ENCODE results near the gene LCP1.

The LCP1 gene

DNA sequence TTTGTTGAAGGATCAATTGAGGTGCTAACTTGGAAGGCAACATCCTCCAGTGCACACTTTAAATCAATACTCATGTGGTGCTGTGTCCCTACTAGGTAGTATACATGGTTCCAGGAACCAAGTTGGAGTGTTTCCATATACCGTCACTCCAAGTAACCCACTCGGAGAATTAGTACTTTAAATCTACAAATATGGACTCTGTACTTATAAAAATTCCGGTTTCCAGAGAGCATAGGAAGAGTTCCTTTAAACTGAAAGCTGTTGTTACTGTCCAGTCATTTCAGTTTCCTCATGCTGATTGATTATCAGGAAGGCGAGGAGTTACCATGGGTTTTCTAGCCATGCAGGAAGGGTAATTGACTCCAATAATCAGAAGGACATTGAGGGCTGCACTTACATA is 84.3 kb downstream of the LCP1 start:
- no peak for DNase-seq (ENCODE audit: low spot score)

DNA sequence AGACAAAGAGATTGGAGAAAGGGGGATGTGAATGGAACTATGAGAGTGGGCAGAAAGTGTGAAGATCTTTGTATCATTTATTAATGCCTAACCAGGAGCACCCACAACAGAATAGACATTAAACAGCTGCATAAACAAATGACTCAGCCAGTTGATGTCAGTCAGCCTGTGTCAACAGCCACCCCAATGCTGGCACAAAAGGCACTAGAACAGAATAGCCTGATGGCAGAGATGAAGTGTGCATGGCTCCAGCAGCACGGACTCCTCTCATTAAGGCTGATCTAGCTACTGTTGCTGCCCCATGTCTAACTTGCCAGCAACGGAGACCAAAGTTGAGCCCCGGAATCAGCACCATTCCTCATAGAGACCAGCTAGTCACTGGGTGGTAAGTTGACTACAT is 85.0 kb downstream of the LCP1 start:
- no peak for DNase-seq (ENCODE audit: low spot score)

DNA sequence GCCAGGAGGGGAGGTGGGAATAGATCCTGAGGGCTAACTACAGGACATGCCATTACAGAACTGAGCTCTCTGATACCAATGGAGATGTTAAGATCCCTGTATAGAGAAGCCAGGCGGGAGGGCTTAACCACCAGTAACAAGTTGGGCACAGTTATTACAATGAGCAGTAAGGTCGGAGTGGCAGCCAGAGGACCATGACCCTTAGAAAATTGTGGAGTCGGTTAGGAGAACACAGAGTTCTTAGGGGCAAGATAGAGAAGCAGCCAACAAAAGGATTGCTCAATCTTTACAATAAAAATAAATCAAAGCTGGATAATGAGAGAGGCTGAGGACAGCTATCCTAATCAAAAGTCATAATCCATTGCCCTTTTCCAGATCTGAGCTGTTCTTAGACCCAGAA is 87.5 kb downstream of the LCP1 start:
- DNase-seq (ENCODE audit: low spot score): no peak

DNA sequence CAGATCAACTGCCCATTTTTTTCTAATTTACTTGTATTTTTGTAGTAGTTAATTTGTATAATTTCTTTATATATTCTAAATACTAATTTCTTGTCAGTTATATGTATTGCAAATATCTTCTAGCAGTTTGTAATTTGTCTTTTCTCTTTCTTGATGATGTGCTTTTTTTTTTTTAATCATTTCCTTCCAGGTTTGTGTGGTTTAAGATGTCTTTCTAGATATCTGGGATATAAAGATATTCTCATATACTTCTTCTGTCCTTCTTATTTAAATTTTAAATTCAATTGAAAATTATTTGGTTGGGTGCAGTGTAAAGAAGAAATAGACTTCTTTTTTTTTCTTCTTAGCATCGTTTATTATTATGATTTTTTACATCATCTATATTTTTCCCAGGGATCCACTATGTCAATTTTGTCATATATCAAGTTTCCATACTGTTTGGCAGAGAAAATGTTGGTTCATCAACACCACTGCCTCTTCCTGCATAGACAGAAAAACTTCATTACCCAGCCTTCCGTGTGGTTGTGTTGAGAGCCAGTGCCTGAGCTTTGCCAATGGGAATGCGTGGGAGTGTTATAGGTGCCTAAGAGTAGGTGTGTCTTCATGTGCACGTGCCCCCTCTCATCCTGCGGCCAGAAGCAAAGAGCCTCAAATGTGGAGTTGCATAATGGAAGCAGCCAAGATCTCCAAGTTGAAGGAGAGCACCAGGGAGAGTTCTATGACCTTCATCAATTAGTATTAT is 93.0 kb downstream of the LCP1 start:
- no peak for DNase-seq (ENCODE audit: low spot score)

DNA sequence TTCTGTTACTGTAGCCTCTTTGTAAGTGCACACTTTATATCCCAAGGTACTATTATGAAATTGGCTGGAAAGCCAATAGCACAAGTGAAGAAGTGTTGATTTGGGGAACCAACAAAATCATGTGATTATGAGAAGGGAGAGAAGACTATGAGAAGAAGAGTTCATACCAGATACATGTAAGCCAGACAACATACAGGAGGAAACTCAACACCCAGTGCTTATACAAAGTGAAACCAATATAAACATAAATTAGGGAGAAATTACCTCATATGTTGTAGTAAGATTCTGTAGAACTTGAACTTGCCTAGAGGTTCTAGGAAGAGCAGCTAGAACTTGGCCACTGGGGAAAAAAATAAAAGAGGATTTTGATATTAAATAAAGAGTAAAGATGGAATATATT is 94.5 kb downstream of the LCP1 start:
- no peak for DNase-seq (ENCODE audit: low spot score)

DNA sequence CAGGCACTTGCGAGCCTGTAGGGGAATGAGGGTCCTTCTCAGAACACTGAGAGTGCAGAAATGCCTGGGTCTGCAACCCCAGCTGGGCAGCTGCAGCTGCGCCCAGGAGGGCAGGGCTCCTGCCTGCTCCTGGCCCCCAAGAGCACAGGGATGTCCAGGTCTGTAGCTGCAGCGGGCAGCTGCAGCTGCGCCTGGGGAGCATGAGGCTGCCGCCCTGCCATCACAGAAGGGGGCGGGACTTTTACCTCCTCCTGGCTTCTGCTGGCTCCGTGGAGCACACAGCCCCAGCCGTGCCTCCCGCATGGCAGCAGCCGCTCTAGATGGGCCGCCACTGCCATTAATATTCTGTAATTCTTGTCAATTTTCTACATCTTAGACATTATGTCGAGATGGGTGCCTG is 95.0 kb downstream of the LCP1 start:
- DNase-seq (ENCODE audit: low spot score): no peak

DNA sequence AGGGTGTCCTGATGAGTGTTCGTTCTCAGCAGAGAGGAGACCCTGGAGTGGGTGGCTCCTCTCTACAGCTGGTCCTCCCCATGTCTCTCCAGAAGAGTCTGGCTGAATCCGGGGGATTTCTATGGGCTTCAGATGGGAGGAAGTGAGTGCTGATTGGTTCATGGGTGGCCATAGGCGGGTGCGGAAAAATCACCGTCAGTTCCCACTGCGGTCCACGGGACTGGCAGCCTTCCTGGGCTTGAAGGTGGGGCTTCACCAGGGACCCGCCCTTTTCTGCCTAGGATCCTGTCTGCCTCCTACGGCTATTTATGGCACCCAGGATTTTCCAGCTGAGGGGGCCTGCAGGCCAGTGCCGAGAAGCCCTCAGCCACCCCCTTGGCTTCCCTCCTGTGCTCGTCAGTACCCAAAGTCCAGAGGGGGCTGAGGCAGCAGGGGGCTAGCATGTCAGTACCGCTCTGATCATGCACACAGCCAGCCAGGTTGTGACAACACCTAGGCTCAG is 95.5 kb downstream of the LCP1 start:
- DNase-seq (ENCODE audit: low spot score): no peak

DNA sequence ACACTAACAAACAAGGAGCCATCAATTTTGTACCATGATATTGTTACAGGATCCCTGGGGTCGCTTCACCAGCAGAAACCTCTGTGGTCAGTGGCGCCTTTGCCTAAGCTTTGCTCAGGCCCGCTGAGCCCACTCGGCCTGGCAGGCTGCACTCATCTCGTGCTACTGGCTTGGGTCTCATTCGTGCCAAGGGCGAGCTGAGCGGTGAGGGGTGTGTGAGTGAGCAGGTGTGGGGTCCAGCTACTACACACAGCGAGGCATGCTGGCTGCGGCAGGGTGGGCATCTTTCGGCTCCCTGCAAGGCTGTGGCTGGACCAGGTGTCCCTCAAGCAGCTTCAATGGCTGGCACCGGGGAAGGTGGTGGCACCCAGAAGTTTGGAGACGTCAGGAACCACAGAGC is 96.2 kb downstream of the LCP1 start:
- DNase-seq (ENCODE audit: low spot score): no peak

DNA sequence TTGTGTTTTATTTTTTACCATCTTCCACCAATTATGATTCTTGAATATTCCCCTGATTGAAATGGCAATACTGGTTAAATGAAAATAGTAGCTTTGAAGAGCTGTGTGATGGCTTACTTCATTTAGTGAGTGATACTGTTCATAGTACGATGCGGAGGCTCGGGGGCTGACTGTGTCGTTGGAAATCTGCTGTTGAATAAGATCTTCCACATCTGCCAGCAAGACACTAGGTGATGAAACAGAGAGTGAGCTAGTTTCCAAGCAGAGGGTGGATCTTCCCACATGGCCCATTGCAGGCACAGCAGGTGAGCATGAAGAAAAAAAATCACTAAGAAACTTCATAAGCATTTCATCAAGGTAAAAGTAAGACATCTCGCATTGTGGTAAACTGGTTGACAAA is 99.7 kb downstream of the LCP1 start:
- no peak for DNase-seq (ENCODE audit: low spot score)

DNA sequence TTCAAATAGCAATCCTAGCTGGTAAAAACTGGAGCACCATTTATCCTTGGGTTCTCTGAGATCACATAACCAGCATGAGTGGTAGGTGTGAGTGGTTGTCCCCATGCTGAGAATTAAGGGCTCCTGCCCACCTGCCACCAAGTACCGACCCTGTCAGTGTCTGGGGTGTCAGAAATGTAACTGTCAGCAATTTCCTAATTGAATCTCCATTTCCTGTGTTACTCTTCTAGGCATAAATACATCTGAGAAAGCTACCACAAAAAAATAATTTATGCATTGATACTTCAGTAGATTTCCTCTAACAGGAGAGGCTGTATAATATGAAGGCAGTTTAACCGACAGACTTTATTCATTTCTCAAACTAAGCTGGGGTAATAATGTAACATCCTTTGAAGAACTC is 102.2 kb downstream of the LCP1 start:
- no peak for DNase-seq (ENCODE audit: low spot score)

DNA sequence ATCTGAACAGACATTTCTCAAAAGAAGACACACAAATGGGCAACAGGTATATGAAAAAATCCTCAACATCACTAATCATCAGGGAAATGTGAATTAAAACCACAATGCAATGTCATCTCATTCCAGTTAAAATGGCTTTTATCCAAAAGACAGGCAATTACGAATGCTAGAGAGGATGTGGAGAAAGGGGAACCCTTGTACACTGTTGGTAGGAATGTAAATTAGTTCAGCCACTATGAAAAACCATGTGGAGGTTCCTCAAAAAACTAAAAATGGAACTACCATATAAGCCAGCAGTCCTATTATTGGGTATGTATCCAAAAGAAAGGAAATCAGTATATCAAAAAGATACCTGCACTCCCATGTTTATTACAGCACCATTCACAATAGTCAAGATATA is 104.7 kb downstream of the LCP1 start:
- DNase-seq (ENCODE audit: low spot score): no peak

DNA sequence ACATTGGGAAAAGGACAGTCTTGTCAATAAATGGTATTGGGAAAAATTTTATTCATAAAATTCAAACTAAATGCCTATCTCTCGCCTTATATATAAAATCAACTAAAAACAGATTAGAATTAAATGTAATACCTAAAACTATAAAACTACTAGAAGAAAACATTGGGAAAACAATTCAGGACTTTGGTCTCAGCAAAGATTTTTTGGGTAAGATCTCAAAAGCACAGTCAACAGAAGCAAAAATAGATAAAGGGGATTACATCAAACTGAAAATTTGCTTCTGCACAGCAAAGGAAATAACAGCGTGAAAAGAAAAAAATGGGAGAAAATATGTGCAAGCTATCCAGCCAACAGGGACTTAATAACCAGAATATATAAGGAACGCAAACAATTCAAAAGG is 105.2 kb downstream of the LCP1 start:
- no peak for DNase-seq (ENCODE audit: low spot score)

Data from LoVo (cell line).